Left lung (tissue), 10 donors: ENCODE results near the gene CDH4. TPM values are rescaled to one million over a fixed set of nuclear protein-coding genes. Genes with fewer than 3 reads are reported as not detected.
A peak's percentile ranks its signal among the peaks of the same experiment; 100 is the strongest.

Experiments
- ATAC-seq: fragments of 200-7000 bp; cut with Tn5 transposase; one replicate; pipeline ENCODE4 v1.9.1; 2020; ENCODE audit warnings: moderate library complexity
- DNase-seq, 4 donors: peaks; one replicate each; pipeline ENCODE4 v3.0.0-alpha.2; 2013 to 2020
- H3K27ac ChIP-seq, 2 donors: fragments of 200-600 bp; sonication (generic) in 1 of 2; one replicate each; pipeline versions ENCODE4 v1.5.0 to v1.8.0; 2020 to 2021
- H3K27me3 ChIP-seq, 2 donors: fragments of 200-600 bp; sonication (generic) in 1 of 2; one replicate each; pipeline versions ENCODE4 v1.5.0 to v1.8.0; 2020 to 2021
- H3K36me3 ChIP-seq, 2 donors: fragments of 200-600 bp; sonication (generic) in 1 of 2; one replicate each; pipeline versions ENCODE4 v1.5.0 to v1.8.0; 2020 to 2021
- H3K4me1 ChIP-seq, 2 donors: fragments of 200-600 bp; one replicate each; pipeline ENCODE4 v1.8.0; 2021
- H3K4me3 ChIP-seq, 2 donors: fragments of 200-600 bp; sonication (generic) in 1 of 2; one replicate each; pipeline versions ENCODE4 v1.5.0 to v1.8.0; 2020 to 2021; ENCODE audit warnings: mild to moderate bottlenecking in 1 of 2
- H3K9me3 ChIP-seq, 2 donors: fragments of 200-600 bp; sonication (generic) in 1 of 2; one replicate each; pipeline versions ENCODE4 v1.5.0 to v1.8.0; 2020 to 2021
- CTCF ChIP-seq, 2 donors: fragments of 200-600 bp; sonication (generic) in 1 of 2; IDR thresholded peaks; one replicate each; pipeline versions ENCODE4 v1.5.0 to v1.8.0; 2021; ENCODE audit warnings: antibody characterized with exemption in 2 of 2
- intact Hi-C, 2 donors: fragments of 100-400 bp; cut with DNase I; formaldehyde crosslinking; loops; one replicate each; pipeline versions ENCODE4 v1.11.2 to v1.14.2; 2022
- polyA plus RNA-seq, 6 donors: library from polyadenylated mRNA; unstranded; fragments of 120-200 nt; gene quantifications; one replicate each; pipeline ENCODE4 v1.2.1, GENCODE V29; 2013; ENCODE audit not compliant: insufficient read length in 6 of 6
- total RNA-seq, 2 donors: library from RNA; stranded (reverse); fragmentation: NEBNext Ultra II Directional; extraction: Animal tissue kit (Norgen Biotek cat#: 25700); gene quantifications; one replicate each; pipeline ENCODE4 v1.2.1, GENCODE V29; 2021
- donor health status: DM: no; HTN: yes; CAD: no.
- donor health status: DM: no; HTN: no; CAD: no.

The CDH4 gene
- total and polyA plus RNA-seq, 8 donors = 0.24 to 10.8 (median 5.1) TPM

- no peak for ATAC-seq
- Histone ChIP-seq H3K36me3 (no peaks in the 10 kb centered on the region), H3K27ac (no peak overlapping the region), H3K9me3 (no peaks in the 10 kb centered on the region), H3K4me3 (no peak overlapping the region), H3K4me1 (no peaks in the 10 kb centered on the region), H3K27me3 (peaks cover 0 to 92% of the 10 kb centered on the region in 2 donors)
- DNase-seq = peak in 1 of 4 donors; percentile 37
- TF ChIP-seq CTCF (IDR thresholded peaks at IDR 0.05) = no peak
- intact Hi-C loops = no loop called here
Observed at GRCh38 chr20:61806314-61806713, 554.3 kb downstream of the CDH4 start.

DNA sequence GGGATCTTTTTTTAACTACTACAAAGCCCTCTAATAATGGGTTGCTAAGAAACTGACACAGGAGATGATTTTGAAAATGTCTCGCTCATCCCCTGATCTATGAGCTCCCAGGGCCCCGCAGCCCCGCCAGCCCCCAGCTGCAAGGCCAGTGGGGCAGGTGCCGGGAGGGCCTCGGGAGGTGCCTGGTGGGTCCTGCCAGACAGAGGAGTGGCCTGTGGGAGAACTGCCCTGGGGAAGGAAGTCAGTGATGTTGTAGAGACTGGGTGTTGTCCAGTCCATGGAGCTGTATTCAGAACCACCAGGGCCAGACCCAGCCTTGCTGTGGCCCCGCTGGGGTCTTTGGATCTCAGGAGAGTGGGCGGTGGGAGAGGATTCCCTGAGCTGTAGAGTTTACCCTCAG, 554.9 kb downstream of the CDH4 start:
- H3K27me3 ChIP-seq = peaks cover 0 to 92% of the 10 kb centered on the region in 2 donors
- no peaks in the 10 kb centered on the region for H3K9me3 ChIP-seq
- intact Hi-C loops = no loop called here
- ATAC-seq (no peak), DNase-seq (peak in 1 of 4 donors; percentile 49)
- no peak overlapping the region for H3K27ac ChIP-seq
- H3K36me3 ChIP-seq = no peaks in the 10 kb centered on the region
- H3K4me1 ChIP-seq = no peaks in the 10 kb centered on the region
- no peak overlapping the region for H3K4me3 ChIP-seq
- TF ChIP-seq CTCF (IDR thresholded peaks at IDR 0.05) = no peak

GRCh38 chr20:61807471-61808160, 555.6 kb downstream of the CDH4 start:
- no peak for TF ChIP-seq CTCF (IDR thresholded peaks at IDR 0.05)
- Histone ChIP-seq H3K27ac (no peak overlapping the region), H3K27me3 (peaks cover 0 to 91% of the 10 kb centered on the region in 2 donors), H3K36me3 (no peaks in the 10 kb centered on the region), H3K4me3 (no peak overlapping the region), H3K9me3 (no peaks in the 10 kb centered on the region), H3K4me1 (no peaks in the 10 kb centered on the region)
- ATAC-seq (no peak), DNase-seq (no peak)
- intact Hi-C loops = no loop called here

- intact Hi-C loops = no loop called here
- Histone ChIP-seq H3K4me1 (no peaks in the 10 kb centered on the region), H3K36me3 (no peaks in the 10 kb centered on the region), H3K9me3 (no peaks in the 10 kb centered on the region), H3K27ac (no peak overlapping the region), H3K27me3 (peaks cover 0 to 83% of the 10 kb centered on the region in 2 donors), H3K4me3 (no peak overlapping the region)
- DNase-seq (peak in 3 of 4 donors; percentile 33 to 45 (median 42)), ATAC-seq (no peak)
- TF ChIP-seq CTCF (IDR thresholded peaks at IDR 0.05) = no peak
Observed at GRCh38 chr20:61808447-61808846, 556.4 kb downstream of the CDH4 start.

GRCh38 chr20:61809006-61809770, 557.1 kb downstream of the CDH4 start:
- intact Hi-C loops = no loop called here
- Histone ChIP-seq H3K36me3 (no peaks in the 10 kb centered on the region), H3K4me1 (no peaks in the 10 kb centered on the region), H3K27ac (no peak overlapping the region), H3K27me3 (peaks cover 0 to 83% of the 10 kb centered on the region in 2 donors), H3K9me3 (no peaks in the 10 kb centered on the region), H3K4me3 (no peak overlapping the region)
- DNase-seq (peak in 1 of 4 donors; percentile 57), ATAC-seq (no peak)
- TF ChIP-seq CTCF (IDR thresholded peaks at IDR 0.05) = no peak
